Skin of body (tissue), 2 donors: ENCODE results near the gene GADD45G. TPM values are rescaled to one million over a fixed set of nuclear protein-coding genes. Genes with fewer than 3 reads are reported as not detected.

ENCODE experiments used
- DNase-seq: peaks from one replicate; lab custom pipeline; 2025; lab: John Stamatoyannopoulos, UW
- total RNA-seq: library from RNA; depleted of rRNA; stranded (reverse); fragments of >200 nt; gene quantifications from one replicate; pipeline ENCODE4 v1.2.3, GENCODE V29; 2014

Gene GADD45G, protein sequence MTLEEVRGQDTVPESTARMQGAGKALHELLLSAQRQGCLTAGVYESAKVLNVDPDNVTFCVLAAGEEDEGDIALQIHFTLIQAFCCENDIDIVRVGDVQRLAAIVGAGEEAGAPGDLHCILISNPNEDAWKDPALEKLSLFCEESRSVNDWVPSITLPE
- total RNA-seq = 8.3 TPM

- peak; percentile 85 for DNase-seq
Measured at GRCh38 chr9:89604729-89605464, at the start of gene GADD45G. TSS of gene GADD45G (plus strand) at chr9:89605012. CDS start at chr9:89605122, 110 bp downstream.

DNA sequence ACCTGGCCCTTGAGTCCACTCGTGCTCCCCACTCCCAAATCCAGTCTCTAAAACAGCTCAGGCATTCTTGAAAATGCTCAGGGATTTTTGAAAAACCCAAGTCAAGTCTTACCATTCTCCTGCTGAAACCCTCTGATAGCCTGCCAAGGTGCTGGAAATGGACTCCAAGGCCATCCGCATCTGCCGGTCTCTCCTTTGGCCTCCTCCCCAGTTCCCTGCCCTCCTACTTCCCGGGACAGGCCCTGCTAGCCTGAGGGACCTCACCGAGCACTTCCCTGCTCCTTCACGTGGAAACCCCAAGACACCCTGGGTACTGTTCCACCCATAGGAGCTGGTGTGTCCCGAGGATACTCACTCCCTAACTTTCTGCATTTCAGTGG, 49.8 kb upstream of the GADD45G start:
- no peak for DNase-seq

- no peak for DNase-seq
Measured at GRCh38 chr9:89555451-89556375, 49.1 kb upstream of the GADD45G start.

DNA sequence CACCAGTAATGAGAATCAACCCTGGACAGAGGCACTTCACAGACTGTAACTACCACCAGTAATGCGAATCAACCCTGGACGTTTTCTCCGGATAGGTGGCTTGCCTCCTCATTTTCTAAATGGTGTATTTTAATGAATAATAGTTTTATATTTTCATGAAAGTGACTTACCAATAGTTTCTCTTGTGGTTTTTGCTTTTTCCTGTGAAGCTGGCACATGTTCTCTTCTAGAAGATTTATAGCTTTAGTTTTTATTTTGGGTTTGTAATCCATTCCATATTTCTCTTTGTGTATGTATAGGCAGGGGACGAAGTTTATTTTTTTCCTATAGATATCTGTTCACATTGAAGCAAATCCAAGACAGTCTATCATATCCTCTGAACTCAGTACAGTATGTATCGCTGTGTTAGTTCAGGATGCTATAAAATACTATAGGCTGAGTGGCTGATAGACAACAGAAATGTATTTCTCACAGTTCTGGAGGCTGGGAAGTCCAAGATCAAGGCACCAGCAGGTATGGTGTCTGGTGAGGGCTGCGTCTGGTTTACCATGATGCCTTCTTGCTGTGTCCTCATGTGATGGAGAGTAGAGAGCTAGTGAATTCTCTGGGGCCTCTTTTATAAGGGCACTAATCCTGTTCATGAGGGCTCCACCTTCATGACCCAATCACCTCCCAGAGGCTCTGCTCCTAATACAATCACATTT, 46.5 kb upstream of the GADD45G start:
- no peak for DNase-seq

GRCh38 chr9:89558948-89559347, 45.9 kb upstream of the GADD45G start:
- no peak for DNase-seq

DNA sequence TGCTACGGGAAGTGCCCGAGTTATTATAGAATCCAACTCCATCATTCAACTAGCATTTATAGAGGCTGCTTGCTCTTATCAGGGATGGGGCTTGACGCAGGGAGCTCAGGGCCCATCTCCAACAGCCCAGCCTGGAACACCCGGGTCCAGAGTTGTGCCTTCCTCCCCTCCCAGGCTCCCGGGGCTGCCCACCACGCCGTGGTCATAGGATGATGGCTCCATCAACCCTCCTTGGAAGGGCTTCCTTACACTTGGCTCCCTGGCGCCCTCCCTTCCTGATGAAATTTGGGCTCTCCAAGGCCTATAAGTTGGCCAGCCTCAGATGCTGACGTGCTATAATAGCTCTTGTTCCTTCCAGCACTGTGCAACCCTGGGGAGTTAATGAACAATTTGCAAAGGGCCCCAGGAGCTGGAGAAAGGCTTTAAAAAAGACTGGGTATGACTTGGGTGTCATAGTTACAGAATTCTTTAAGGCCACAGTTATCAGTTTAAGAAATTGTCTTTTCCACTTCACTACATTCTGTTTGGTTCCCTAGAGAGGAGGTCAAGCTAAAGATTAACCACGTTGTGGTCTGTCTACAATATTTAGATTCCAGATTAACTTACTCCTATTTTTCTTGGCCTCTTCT, 42.5 kb upstream of the GADD45G start:
- DNase-seq = no peak

DNA sequence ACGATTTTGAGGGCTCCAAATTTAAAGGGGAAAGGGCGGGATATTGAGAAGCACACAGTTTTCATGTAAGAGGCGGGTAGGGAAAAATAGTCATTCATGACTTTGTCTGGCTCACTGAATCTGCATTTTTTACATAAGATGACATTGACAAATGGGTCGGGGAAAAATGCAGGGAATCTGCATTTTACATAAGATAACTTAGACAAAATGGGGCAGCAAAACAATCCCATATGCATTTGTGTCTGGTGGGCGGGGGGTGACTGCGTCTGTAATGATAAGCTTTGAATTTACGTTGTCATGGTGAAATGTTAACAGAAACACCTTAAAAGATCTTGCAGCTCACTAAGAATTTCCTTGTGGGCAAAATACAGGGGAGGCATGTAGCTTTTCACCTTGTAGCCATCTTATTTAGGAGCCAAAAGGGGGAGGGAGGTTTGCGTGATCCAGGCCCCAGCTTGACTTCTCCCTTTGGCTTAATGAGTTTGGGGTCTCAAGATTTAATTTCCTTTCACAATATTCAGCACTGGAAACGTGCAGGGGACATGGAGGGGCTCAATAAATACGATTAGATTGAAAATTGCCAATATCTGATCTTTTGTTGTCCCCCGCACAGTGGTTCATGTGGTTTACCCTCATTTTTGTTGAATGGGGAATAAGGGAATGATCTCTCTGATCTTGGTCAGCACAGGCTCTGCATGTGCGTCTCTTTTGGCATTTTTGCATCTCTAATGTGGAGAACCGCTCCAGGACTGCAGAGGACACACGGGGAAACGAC, 41.1 kb upstream of the GADD45G start:
- no peak for DNase-seq

- DNase-seq = no peak
Measured at GRCh38 chr9:89564346-89564878, 40.4 kb upstream of the GADD45G start.

GRCh38 chr9:89567649-89568048, 37.2 kb upstream of the GADD45G start:
- no peak for DNase-seq

GRCh38 chr9:89574309-89574708, 30.5 kb upstream of the GADD45G start:
- no peak for DNase-seq

DNA sequence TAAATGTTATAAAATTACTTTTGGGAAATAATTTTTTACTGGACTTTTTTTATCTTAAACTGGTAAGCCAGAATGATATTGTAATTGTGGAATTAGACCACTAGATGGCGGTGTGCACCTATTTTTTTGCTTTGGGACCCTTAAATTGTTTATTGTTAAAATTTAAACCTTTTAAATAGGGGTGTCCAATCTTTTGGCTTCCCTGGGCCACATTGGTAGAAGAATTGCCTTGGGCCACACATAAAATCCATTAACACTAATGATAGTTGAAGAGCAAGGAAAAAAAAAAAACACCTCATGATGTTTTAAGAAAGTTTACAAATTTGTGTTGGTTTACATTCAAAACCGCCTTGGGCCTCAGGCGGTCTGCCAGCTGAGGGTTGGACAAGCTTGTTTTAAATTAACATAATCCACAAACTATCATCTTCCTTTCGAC, 28.4 kb upstream of the GADD45G start:
- peak; percentile 6 for DNase-seq

DNA sequence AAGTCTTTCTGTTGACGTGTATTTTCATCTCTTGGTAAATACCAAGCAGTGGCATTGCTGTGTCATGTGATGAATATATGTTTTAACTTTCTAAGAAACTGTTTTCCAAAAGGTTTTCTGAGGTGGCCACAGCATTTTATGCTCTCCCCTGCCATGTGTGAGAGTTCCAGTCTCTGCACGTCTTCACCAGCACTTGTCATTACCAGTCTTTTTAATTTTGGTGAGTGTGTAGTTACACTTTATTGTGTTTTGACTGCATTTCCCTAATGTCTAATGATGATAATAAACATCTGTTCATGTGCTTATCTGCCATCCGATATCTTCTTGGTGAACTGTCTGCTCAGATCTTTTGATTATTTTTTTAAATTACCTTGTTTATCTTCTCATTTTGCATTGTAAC, 27.4 kb upstream of the GADD45G start:
- DNase-seq = no peak

DNA sequence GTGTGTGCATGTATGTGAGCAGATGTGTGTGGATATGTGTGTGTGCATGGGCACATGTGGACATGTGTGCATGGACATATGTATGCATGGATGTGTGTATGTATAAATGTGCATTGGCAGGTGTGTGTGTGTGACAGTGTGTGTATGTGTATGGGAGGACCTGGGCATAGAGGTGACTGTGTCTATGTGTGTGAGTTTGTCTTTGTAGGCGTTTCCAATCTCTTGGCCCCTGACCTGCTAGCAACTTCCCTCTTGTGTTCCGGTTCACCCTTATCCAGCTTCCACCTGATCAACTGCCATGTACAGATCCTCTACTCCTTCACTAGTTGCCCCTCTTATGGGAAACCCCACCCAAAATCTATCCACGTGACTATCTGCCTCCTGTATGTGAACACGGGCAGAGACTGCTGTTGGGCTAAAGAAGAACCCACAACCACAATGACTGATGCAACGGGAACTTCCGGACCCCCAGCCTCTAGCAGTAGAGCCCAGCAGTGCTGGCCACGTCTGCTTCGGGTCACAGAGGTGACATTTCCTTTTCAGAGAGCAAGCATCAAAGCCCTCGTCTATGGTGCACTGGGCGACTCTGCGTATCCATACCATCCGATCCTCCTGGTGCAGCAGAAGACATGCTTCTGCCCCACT, 24.9 kb upstream of the GADD45G start:
- DNase-seq = no peak

DNA sequence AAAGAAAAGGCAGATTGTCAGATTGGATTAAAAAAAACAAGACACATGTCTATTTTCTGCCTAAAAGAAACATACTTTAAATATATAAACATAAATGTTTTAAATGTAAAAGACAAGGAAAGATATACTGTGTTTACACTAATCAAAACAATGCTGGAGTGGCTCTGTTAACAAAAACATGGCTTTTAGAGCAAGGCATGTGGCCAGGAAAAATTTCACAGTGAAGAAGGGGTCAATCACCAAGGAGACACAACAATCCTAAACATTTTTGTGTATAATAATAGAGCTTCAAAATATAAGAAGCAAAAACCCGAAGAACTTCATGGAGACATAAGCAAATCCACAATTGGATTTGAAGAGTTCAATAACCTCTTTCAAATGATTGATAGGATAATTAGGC, 18.5 kb upstream of the GADD45G start:
- DNase-seq = no peak

DNA sequence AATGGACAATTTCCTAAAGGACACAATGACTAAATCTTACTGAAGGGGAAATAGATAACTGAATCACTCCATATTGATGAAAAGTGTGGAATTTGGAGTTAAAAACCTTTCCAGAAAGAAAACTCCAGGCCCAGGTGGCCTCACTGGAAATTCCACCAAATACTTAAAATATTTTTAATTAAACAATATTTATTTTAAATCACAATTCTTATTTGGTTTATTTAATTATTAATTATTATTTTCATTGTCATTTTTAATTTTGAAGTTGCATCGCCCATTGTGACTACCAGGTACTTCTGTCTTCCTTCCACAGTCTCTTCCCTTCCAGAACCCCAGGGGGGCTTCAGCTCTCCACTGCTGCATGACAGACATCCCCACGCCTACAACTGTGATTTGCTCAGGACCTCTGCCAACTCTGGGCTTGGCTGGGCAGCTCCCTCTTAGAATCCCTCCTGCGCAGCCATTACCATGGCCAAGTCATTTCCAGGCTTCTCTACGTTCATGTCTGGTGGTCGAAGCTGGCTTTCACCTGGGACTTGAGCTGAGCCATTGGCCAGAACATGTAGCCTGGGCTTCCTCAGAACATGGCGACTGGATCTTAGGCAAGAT, 16.4 kb upstream of the GADD45G start:
- DNase-seq = no peak

GRCh38 chr9:89590415-89590814, 14.4 kb upstream of the GADD45G start:
- no peak for DNase-seq

DNA sequence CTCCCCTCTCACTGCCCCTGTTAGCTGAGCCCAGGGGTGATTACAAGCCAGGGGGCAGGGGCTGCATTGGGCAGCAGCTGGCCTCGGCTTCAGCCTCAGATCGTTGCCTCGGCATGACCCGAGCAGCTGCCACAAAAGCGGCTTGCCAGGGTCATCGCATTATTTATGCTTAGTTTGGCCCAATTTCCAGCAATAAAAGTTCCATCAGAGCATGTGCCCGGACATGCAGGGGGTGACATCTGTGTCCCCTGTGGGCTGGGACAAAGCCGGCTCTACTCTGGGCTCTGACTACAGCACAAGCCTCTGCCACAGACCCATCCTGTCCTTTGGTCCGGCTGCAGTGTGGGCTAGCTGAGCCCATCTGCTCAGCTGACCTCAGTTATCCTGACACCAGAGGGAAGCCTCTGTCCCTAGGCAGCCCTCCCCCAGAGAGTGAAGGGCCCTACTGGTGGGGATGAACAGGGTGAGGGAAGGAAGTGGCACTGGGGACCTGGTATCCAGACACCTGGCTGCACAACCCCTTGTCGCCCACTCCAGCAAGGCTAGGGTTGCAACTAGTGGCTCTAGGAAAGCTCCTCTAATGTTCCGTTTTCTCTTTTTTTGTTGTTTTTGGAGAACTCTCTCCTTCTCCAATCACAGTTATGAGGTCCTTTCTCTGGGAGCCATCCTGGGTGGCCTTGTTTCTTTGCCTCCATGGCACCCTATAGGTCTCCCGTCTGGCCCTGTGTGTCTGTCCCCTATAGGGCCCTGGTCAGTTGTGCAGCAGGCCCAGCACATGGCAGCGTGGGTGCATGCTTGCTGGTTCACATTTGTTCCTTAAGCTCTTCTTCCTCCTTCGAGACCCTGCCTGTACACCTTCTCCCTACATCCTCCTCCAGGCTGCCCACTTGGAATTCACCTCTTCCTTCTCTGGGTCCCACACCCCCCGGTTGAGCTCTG, 13.3 kb upstream of the GADD45G start:
- DNase-seq = no peak

GRCh38 chr9:89592213-89592815, 12.5 kb upstream of the GADD45G start:
- DNase-seq = no peak
